Sigmoid colon (tissue), 7 donors: ENCODE results near the gene PFKP. TPM values are rescaled to one million over a fixed set of nuclear protein-coding genes. Genes with fewer than 3 reads are reported as not detected.

Source experiments
- DNase-seq: peaks from one replicate; pipeline ENCODE4 v3.0.0-alpha.2; 2019
- H3K27ac ChIP-seq, 4 donors: fragments of 200-600 bp; sonication (generic); one replicate each; pipeline ENCODE4 v1.5.1; 2016 to 2019; ENCODE audit warnings: mild to moderate bottlenecking in 1 of 4
- H3K27me3 ChIP-seq, 3 donors: fragments of 200-600 bp; sonication (generic); one replicate each; pipeline ENCODE4 v1.5.1; 2019; ENCODE audit warnings: mild to moderate bottlenecking in 1 of 3
- H3K36me3 ChIP-seq, 4 donors: fragments of 200-600 bp; sonication (generic); one replicate each; pipeline ENCODE4 v1.5.1; 2016 to 2019
- H3K4me1 ChIP-seq, 4 donors: fragments of 200-600 bp; sonication (generic); one replicate each; pipeline ENCODE4 v1.5.1; 2017 to 2019
- H3K4me3 ChIP-seq, 4 donors: fragments of 200-600 bp; sonication (generic); one replicate each; pipeline ENCODE4 v1.5.1; 2017 to 2019; ENCODE audit warnings: mild to moderate bottlenecking in 2 of 4, moderate library complexity in 1 of 4
- H3K9me3 ChIP-seq, 4 donors: fragments of 200-600 bp in 3 of 4; sonication (generic) in 3 of 4; one replicate each; pipeline versions ENCODE4 v1.5.1 to v1.6.1; 2013 to 2019
- EP300 ChIP-seq, 4 donors: sonication (generic); formaldehyde crosslinking; IDR thresholded peaks; one replicate each; pipeline ENCODE4 v1.6.1; 2017; ENCODE audit warnings: antibody characterized with exemption in 4 of 4
- POLR2A ChIP-seq, 2 donors: fragments of 450-650 bp; IDR thresholded peaks; one replicate each; pipeline ENCODE4 v1.6.1; 2016; ENCODE audit warnings: antibody characterized with exemption in 2 of 2, mild to moderate bottlenecking in 2 of 2, moderate library complexity in 2 of 2
- POLR2AphosphoS5 ChIP-seq, 4 donors: sonication (generic); formaldehyde crosslinking; IDR thresholded peaks; one replicate each; pipeline ENCODE4 v1.6.1; 2017; ENCODE audit warnings: antibody characterized with exemption in 4 of 4
- WGBS, 2 donors: extraction: QIAGEN DNeasy Blood & Tissue Kit; methylation state at CpG; one replicate each; pipeline ENCODE4 v1.1.7; 2013; 5-methylcytosine and 5-hydroxymethylcytosine counted together
- intact Hi-C: fragments of 100-400 bp; cut with DNase I; formaldehyde crosslinking; loops from one replicate; pipeline ENCODE4 v1.15.1; 2023
- polyA plus RNA-seq, 3 donors: library from polyadenylated mRNA; stranded (reverse); fragments of 200-250 nt; gene quantifications; one replicate each; pipeline ENCODE4 v1.2.3, GENCODE V29; 2013
- total RNA-seq, 4 donors: library from RNA; depleted of rRNA; stranded (reverse); fragments of >200 nt; gene quantifications; one replicate each; pipeline ENCODE4 v1.1.0, GENCODE V29; 2016
- TF ChIP-seq, protein P1 (sequence below), 4 experiments: fragments of 450-650 bp in 3 of 4; fragments of 200-600 bp in 1 of 4; IDR thresholded peaks; one replicate each; pipeline ENCODE4 v1.5.1; 2016 to 2019; ENCODE audit warnings: antibody characterized with exemption in 4 of 4, mild to moderate bottlenecking in 3 of 4, moderate library complexity in 2 of 4
- donor health status: healthy with polysubstance abuse.
- donor health status: Bipolar disorder and iron deficiency.
- donor health status: healthy.

Gene PFKP
- total and polyA plus RNA-seq, 7 donors: 26.4 to 105 (median 46.0) TPM

DNA sequence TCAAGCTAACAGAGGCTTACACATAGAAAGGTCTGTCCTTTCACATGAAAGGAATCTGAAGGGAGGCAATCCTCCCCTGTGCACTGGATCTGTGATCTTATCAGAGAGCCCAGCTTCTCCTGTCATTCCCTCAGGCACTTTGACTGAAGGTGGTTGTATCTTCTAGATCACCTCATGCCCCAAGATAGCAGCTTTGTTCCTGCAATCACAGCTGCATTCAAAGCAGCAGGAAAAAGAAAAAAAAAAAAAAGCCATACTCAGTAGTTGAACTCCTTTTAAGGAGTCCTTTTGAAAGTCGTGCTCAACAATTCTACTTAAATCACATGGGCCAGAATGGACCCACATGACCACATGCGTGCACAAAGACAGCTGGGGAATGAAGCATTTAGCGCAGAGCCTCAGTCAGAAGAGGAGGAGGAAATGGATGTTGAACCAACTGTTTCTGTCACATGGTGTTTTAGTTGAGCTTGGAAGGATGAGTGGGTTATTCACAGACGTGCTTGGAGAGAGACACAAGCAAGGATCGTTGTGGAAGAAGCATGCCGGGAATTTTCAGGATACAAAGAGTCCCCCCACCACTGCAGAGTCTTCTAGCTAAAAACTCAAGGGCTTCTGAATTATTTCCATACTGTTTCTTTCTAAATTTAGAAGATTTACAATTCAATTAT lies 13.0 kb upstream of the PFKP start:
- Histone ChIP-seq H3K4me1 (peaks cover 0 to 10% (median 4%) of the 10 kb centered on the region in 4 donors), H3K9me3 (no peaks in the 10 kb centered on the region), H3K4me3 (no peak overlapping the region), H3K27ac (peak overlapping the region; percentile 54 to 76 (median 60)), H3K27me3 (no peaks in the 10 kb centered on the region), H3K36me3 (no peaks in the 10 kb centered on the region)
- TF ChIP-seq POLR2AphosphoS5 (IDR thresholded peaks at IDR 0.05): peak in 1 of 4 donors; percentile 51
- no peak for TF ChIP-seq POLR2A (IDR thresholded peaks at IDR 0.05)
- WGBS, 2 donors: 65 to 70% methylated on average over 6 of the region's 6 CpGs
- peak; percentile 71 for DNase-seq
- intact Hi-C loops: no loop called here

DNA sequence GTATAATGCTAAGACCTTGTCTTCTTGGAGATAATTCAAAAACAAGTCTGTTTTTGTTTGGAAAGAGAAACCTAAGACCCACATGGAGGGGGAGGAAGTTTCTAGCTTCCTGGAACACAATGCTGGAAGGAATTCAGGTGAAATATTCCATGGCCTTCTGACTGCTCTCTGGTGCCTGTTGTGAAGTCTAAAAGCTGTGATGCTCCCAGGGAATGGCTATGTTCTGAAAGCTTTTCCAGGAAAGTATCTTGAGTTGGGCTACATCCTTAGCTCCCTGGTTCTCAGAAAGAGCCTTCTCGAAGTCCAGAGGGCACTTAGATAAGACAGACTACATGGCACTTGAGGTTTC lies 12.5 kb upstream of the PFKP start:
- intact Hi-C loops: no loop called here
- TF ChIP-seq POLR2AphosphoS5 (IDR thresholded peaks at IDR 0.05): peak in 1 of 4 donors; percentile 5
- TF ChIP-seq, protein P1, sequence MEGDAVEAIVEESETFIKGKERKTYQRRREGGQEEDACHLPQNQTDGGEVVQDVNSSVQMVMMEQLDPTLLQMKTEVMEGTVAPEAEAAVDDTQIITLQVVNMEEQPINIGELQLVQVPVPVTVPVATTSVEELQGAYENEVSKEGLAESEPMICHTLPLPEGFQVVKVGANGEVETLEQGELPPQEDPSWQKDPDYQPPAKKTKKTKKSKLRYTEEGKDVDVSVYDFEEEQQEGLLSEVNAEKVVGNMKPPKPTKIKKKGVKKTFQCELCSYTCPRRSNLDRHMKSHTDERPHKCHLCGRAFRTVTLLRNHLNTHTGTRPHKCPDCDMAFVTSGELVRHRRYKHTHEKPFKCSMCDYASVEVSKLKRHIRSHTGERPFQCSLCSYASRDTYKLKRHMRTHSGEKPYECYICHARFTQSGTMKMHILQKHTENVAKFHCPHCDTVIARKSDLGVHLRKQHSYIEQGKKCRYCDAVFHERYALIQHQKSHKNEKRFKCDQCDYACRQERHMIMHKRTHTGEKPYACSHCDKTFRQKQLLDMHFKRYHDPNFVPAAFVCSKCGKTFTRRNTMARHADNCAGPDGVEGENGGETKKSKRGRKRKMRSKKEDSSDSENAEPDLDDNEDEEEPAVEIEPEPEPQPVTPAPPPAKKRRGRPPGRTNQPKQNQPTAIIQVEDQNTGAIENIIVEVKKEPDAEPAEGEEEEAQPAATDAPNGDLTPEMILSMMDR (IDR thresholded peaks at IDR 0.05): no peak
- Histone ChIP-seq H3K9me3 (no peaks in the 10 kb centered on the region), H3K27me3 (no peaks in the 10 kb centered on the region), H3K4me3 (no peak overlapping the region), H3K27ac (peak overlapping the region; percentile 54 to 76 (median 60)), H3K36me3 (no peaks in the 10 kb centered on the region), H3K4me1 (peaks cover 0 to 10% (median 4%) of the 10 kb centered on the region in 4 donors)
- 23 to 55% methylated on average over 1 of the region's 1 CpG for WGBS, 2 donors
- peak; percentile 35 for DNase-seq

DNA sequence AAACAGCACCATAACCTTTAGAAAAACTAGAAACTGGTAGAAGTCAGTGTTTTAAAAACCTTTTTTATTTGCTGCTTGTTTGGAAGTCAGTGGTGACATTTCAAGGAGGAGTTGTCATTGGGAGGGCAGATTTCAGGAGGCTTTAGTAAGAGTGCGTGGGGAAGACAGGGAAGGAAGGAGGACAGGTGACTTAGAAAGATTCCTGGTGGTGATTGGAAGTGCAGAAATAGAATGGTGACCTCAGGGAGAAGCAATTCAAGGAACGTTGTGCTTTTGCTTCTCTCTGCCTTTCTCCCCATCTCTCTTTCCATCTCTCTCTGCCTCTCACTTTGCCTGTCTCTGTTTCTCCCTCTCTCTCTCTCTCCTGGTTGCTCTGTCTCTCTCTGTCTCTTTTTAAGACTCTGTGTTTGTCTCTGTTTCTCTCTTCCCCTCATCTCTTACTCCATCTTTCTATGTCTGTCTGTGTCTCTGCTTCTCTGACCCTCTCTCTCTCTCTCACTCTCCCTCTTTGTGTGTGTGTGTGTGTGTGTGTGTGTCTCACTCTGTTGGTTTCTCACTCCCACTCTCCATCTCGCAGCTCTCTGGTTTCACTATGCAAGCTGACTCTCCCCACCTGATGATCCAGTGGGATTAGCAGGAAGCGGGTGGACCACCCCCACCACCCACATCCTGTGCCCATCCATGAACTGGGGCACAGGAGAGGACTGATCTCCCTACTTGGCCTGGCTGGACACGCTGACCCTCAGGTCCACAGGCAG lies 10.9 kb upstream of the PFKP start:
- 64 to 72% methylated on average over 5 of the region's 5 CpGs for WGBS, 2 donors
- peak; percentile 29 for DNase-seq
- Histone ChIP-seq H3K4me3 (no peak overlapping the region), H3K27ac (no peak overlapping the region), H3K9me3 (no peaks in the 10 kb centered on the region), H3K27me3 (no peaks in the 10 kb centered on the region), H3K4me1 (peaks cover 0 to 10% (median 4%) of the 10 kb centered on the region in 4 donors), H3K36me3 (no peaks in the 10 kb centered on the region)
- intact Hi-C loops: no loop called here
- TF ChIP-seq, protein P1 (IDR thresholded peaks at IDR 0.05): no peak
- TF ChIP-seq POLR2AphosphoS5 (IDR thresholded peaks at IDR 0.05) (no peak), POLR2A (IDR thresholded peaks at IDR 0.05) (no peak), EP300 (IDR thresholded peaks at IDR 0.05) (no peak)

DNA sequence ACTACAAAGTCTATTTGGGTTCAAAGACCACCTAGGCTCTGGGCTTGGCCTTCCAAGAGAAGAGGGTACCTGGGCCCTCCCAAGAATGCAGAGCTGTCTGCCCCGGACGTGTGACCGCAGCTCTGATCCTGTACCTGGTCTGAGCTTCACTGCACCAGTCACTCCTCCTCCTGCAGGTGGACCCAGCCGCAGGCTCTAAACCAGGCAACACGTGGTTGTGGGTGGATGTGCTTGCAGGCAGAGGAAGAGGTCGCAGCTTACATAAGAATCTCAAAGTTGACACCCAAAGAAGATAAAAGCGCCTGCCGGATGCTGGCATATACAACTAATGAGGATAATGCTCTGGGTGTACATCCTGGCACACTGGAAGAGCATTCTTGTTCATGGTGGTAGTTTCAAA lies 9.4 kb upstream of the PFKP start:
- no peaks in the 10 kb centered on the region for H3K36me3 ChIP-seq
- TF ChIP-seq POLR2A (IDR thresholded peaks at IDR 0.05) (no peak), POLR2AphosphoS5 (IDR thresholded peaks at IDR 0.05) (no peak), EP300 (IDR thresholded peaks at IDR 0.05) (no peak)
- TF ChIP-seq, protein P1 (IDR thresholded peaks at IDR 0.05): no peak
- no peak overlapping the region for H3K27ac ChIP-seq
- H3K4me3 ChIP-seq: no peak overlapping the region
- WGBS, 2 donors: 68 to 85% methylated on average over 8 of the region's 8 CpGs
- no peaks in the 10 kb centered on the region for H3K9me3 ChIP-seq
- no peaks in the 10 kb centered on the region for H3K27me3 ChIP-seq
- H3K4me1 ChIP-seq: peaks cover 0 to 10% (median 4%) of the 10 kb centered on the region in 4 donors
- DNase-seq: peak; percentile 56
- intact Hi-C loops: no loop called here

DNA sequence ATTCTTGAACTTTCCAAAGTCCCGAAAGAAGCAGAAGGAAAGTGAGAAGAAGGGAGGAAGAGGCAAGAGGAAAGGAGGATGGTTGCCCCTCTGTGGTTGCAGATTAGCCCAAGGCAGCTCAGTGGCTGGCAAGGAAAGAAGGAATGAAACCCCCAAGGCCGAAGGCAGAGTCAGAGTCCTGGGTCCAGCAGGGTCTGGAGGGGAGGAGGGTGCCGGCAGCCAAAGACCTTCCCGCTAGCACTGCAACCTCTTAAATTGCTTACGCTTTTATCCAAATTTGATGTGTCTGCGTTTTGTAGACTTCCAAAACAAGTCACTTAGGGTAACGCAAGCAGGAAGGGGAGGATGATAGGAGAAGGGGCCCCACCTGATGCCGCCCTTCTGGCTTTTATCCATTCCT lies 7.4 kb upstream of the PFKP start:
- H3K4me1 ChIP-seq: peaks cover 0 to 5% (median under 1%) of the 10 kb centered on the region in 4 donors
- no peak overlapping the region for H3K4me3 ChIP-seq
- TF ChIP-seq POLR2A (IDR thresholded peaks at IDR 0.05) (no peak), EP300 (IDR thresholded peaks at IDR 0.05) (no peak), POLR2AphosphoS5 (IDR thresholded peaks at IDR 0.05) (no peak)
- TF ChIP-seq, protein P1 (IDR thresholded peaks at IDR 0.05): no peak
- intact Hi-C loops: no loop called here
- H3K27me3 ChIP-seq: no peaks in the 10 kb centered on the region
- no peaks in the 10 kb centered on the region for H3K9me3 ChIP-seq
- no peak overlapping the region for H3K27ac ChIP-seq
- DNase-seq: peak; percentile 27
- H3K36me3 ChIP-seq: no peaks in the 10 kb centered on the region
- 61 to 75% methylated on average over 8 of the region's 8 CpGs for WGBS, 2 donors
